Gastrocnemius medialis (tissue), 4 donors: ENCODE data around the gene ZFYVE28. TPM values are rescaled to one million over a fixed set of nuclear protein-coding genes. Genes with fewer than 3 reads are reported as not detected.

ENCODE experiments used
- ATAC-seq, 2 donors: fragments of 150-250 bp; one replicate each; pipeline ENCODE4 v1.9.1; 2016
- DNase-seq, 2 donors: peaks; one replicate each; pipeline ENCODE4 v3.0.0-alpha.2; 2019
- H3K27ac ChIP-seq, 4 donors: fragments of 200-600 bp; sonication (generic); 1 replicate in 1 of 4; 2 replicates in 3 of 4; pipeline ENCODE4 v1.5.1; 2016 to 2018; ENCODE audit warnings: mild to moderate bottlenecking in 2 of 4, moderate library complexity in 1 of 4
- H3K27me3 ChIP-seq, 3 donors: fragments of 200-600 bp; sonication (generic) in 2 of 3; 1 replicate in 1 of 3; 2 replicates in 2 of 3; pipeline versions ENCODE4 v1.5.1 to v1.6.0; 2016 to 2019; ENCODE audit warnings: mild to moderate bottlenecking in 1 of 3, moderate library complexity in 1 of 3
- H3K36me3 ChIP-seq, 2 donors: fragments of 200-600 bp; sonication (generic) in 1 of 2; one replicate each; pipeline ENCODE4 v1.5.1; 2017 to 2018
- H3K4me1 ChIP-seq, 2 donors: fragments of 200-600 bp; sonication (generic) in 1 of 2; one replicate each; pipeline ENCODE4 v1.5.1; 2016 to 2017; ENCODE audit warnings: mild to moderate bottlenecking in 2 of 2
- H3K4me3 ChIP-seq, 4 donors: fragments of 200-600 bp; sonication (generic) in 3 of 4; 1 replicate in 1 of 4; 2 replicates in 3 of 4; pipeline ENCODE4 v1.5.1; 2016 to 2019; ENCODE audit warnings: mild to moderate bottlenecking in 2 of 4
- H3K9me3 ChIP-seq, 3 donors: fragments of 200-600 bp; sonication (generic) in 2 of 3; 1 replicate in 1 of 3; 2 replicates in 2 of 3; pipeline ENCODE4 v1.5.1; 2016 to 2019
- CTCF ChIP-seq, 5 experiments: fragments of 450-650 bp in 3 of 5; fragments of 200-600 bp in 2 of 5; sonication (generic) in 2 of 5; IDR thresholded peaks in 4 of 5; conservative IDR thresholded peaks in 1 of 5; 1 replicate in 4 of 5; 2 replicates in 1 of 5; pipeline ENCODE4 v1.5.1; 2016 to 2019; ENCODE audit warnings: antibody characterized with exemption in 5 of 5, mild to moderate bottlenecking in 3 of 5, moderate library complexity in 3 of 5
- POLR2A ChIP-seq, 2 donors: fragments of 450-650 bp; IDR thresholded peaks; one replicate each; pipeline ENCODE4 v1.6.1; 2017; ENCODE audit warnings: antibody characterized with exemption in 2 of 2, mild to moderate bottlenecking in 2 of 2, moderate library complexity in 2 of 2
- in situ Hi-C, 4 donors: fragments of 200-750 bp; cut with MboI; loops; one replicate each; pipeline versions ENCODE4 v1.15.0 to v1.8.0; 2017; ENCODE audit warnings: low sequenced_read_pairs in 4 of 4
- intact Hi-C: fragments of 100-400 bp; cut with DNase I; formaldehyde crosslinking; loops from one replicate; pipeline ENCODE4 v1.15.1; 2023; ENCODE audit warnings: low total_unique reads
- total RNA-seq, 4 donors: library from RNA; depleted of rRNA; stranded (reverse); fragments of >200 nt; gene quantifications; one replicate each; pipeline versions ENCODE4 v1.1.0 to v1.2.3, GENCODE V29; 2016

Gene ZFYVE28
- total RNA-seq, 4 donors from 2014 or later, result 1.8 to 6.0 (median 3.4) TPM

- DNase-seq (no peak), ATAC-seq (no peak)
- no peak for TF ChIP-seq POLR2A (IDR thresholded peaks at IDR 0.05)
- TF ChIP-seq CTCF (IDR thresholded peaks at IDR 0.05 in 4 of 5, conservative IDR thresholded peaks at IDR 0.05 in 1 of 5), result no peak
- Histone ChIP-seq H3K27me3 (no peaks in the 10 kb centered on the region), H3K4me3 (no peak overlapping the region), H3K4me1 (peaks cover 11 to 24% of the 10 kb centered on the region in 2 donors), H3K9me3 (no peaks in the 10 kb centered on the region), H3K36me3 (no peaks in the 10 kb centered on the region), H3K27ac (no peak overlapping the region)
- intact Hi-C loops (no loop called here), in situ Hi-C loops (loop anchor here in 2 of 4 donors (25.0 kb wide), 1 partner anchor 164 kb away; the partner anchor contains the start of genes HAUS3 (in 2 of the 2) and POLN (in 2 of the 2))
These were observed 17.4 kb downstream of the ZFYVE28 start for GRCh38 chr4:2400841-2401609.

GRCh38 chr4:2399631-2400190 lies 18.7 kb downstream of the ZFYVE28 start:
- H3K27me3 ChIP-seq, result no peaks in the 10 kb centered on the region
- TF ChIP-seq POLR2A (IDR thresholded peaks at IDR 0.05) (no peak), CTCF (IDR thresholded peaks at IDR 0.05 in 4 of 5, conservative IDR thresholded peaks at IDR 0.05 in 1 of 5) (no peak)
- in situ Hi-C loops, result loop anchor here in 2 of 4 donors (25.0 kb wide), 1 partner anchor 162 kb away; the partner anchor contains the start of genes HAUS3 (in 2 of the 2) and POLN (in 2 of the 2)
- H3K4me3 ChIP-seq, result no peak overlapping the region
- ATAC-seq (no peak), DNase-seq (no peak)
- H3K36me3 ChIP-seq, result no peaks in the 10 kb centered on the region
- intact Hi-C loops, result no loop called here
- no peak overlapping the region for H3K27ac ChIP-seq
- H3K9me3 ChIP-seq, result no peaks in the 10 kb centered on the region
- H3K4me1 ChIP-seq, result peaks cover 11 to 24% of the 10 kb centered on the region in 2 donors

- no peaks in the 10 kb centered on the region for H3K9me3 ChIP-seq
- peaks cover 13 to 25% of the 10 kb centered on the region in 2 donors for H3K4me1 ChIP-seq
- no peak overlapping the region for H3K4me3 ChIP-seq
- H3K27me3 ChIP-seq, result no peaks in the 10 kb centered on the region
- intact Hi-C loops (no loop called here), in situ Hi-C loops (no loop called here)
- no peaks in the 10 kb centered on the region for H3K36me3 ChIP-seq
- DNase-seq (no peak), ATAC-seq (no peak)
- TF ChIP-seq CTCF (IDR thresholded peaks at IDR 0.05 in 4 of 5, conservative IDR thresholded peaks at IDR 0.05 in 1 of 5) (no peak), POLR2A (IDR thresholded peaks at IDR 0.05) (no peak)
- H3K27ac ChIP-seq, result no peak overlapping the region
These were observed 19.2 kb downstream of the ZFYVE28 start for GRCh38 chr4:2399216-2399615.

- TF ChIP-seq CTCF (IDR thresholded peaks at IDR 0.05 in 4 of 5, conservative IDR thresholded peaks at IDR 0.05 in 1 of 5) (no peak), POLR2A (IDR thresholded peaks at IDR 0.05) (no peak)
- no peak for ATAC-seq
- H3K36me3 ChIP-seq, result no peaks in the 10 kb centered on the region
- no peaks in the 10 kb centered on the region for H3K9me3 ChIP-seq
- intact Hi-C loops (no loop called here), in situ Hi-C loops (no loop called here)
- no peak overlapping the region for H3K4me3 ChIP-seq
- peaks cover 18 to 26% of the 10 kb centered on the region in 2 donors for H3K4me1 ChIP-seq
- no peak for DNase-seq
- no peak overlapping the region for H3K27ac ChIP-seq
- H3K27me3 ChIP-seq, result no peaks in the 10 kb centered on the region
These were observed 20.7 kb downstream of the ZFYVE28 start for GRCh38 chr4:2397596-2398379.
